ENCODE measurements around the gene SPHKAP.
A peak's percentile ranks its signal among the peaks of the same experiment; 100 is the strongest.

SPHKAP gene

GRCh38 chr2:228037915-228038314 is 143.6 kb downstream of the SPHKAP start:
- TF ChIP-seq CTCF (IDR thresholded peaks at IDR 0.05; ENCODE audit: insufficient read depth, low read depth, low read length, missing control alignments) = no peak
- H3K4me3 ChIP-seq (ENCODE audit: low read length) = no peak overlapping the region
- DNase-seq (ENCODE audit: low read depth) = no peak

DNA sequence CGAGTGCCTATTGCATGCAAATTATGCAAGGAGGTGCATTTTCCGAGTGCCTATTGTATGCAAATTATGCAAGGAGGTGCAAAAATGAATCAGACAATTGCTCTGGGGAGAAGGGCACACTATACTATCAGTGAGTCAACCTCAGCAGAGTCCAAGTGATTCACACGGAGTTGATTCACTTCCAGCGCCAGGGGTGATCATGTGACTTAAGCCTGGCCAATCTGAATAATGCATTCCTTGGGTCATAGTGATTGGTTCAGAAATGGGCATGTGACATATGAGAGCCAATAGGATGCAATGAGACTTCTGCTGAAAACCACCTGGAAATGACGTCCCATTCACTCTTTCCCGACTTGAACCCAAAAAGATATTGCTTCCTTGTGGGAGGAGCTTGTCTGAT is 157.9 kb downstream of the SPHKAP start:
- no peak overlapping the region for H3K4me3 ChIP-seq (ENCODE audit: low read length)
- DNase-seq (ENCODE audit: low read depth) = peak; percentile 32
- TF ChIP-seq CTCF (IDR thresholded peaks at IDR 0.05; ENCODE audit: insufficient read depth, low read depth, low read length, missing control alignments) = no peak

DNA sequence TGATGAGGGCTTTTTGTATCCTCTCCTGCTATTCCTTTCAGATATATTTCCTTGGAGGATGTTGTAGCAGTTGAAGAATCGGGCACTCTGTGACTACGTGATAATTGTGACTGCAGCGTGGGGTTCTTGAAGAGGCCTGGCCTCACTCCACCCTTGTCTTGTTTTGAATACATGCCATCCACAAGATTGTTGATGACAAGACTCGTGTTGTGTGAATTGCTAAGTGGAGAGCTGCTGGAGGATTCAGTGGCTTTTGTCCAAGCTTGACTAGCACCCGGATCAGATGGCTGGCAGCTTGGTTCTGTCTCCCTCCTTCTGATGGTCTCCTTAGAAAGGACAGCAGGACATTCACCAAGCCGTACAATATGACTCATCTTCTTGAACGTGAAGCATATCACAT is 163.2 kb downstream of the SPHKAP start:
- H3K4me3 ChIP-seq (ENCODE audit: low read length) = no peak overlapping the region
- DNase-seq (ENCODE audit: low read depth) = no peak
- no peak for TF ChIP-seq CTCF (IDR thresholded peaks at IDR 0.05; ENCODE audit: insufficient read depth, low read depth, low read length, missing control alignments)

GRCh38 chr2:228017784-228018183 is 163.7 kb downstream of the SPHKAP start:
- TF ChIP-seq CTCF (IDR thresholded peaks at IDR 0.05; ENCODE audit: insufficient read depth, low read depth, low read length, missing control alignments) = no peak
- no peak for DNase-seq (ENCODE audit: low read depth)
- H3K4me3 ChIP-seq (ENCODE audit: low read length) = no peak overlapping the region

DNA sequence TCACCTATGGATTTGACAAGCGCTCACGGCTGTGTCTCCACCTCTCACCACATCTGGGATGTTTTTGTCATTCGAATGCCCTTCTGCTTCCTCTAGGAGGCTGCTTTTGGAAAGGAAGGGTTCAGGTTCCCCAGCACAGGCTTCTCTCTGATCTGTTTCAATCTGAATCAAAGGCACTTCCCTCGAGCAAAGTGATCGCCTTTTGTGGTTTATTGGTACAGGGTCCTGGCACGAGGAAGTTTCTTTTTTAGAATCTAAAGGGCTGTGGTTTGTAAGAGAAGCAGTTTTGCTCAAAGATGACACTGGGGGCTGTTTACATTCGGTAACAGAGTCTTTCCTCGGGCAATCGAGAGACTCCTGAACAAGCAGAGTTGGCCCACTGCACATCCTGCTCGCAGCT is 165.1 kb downstream of the SPHKAP start:
- H3K4me3 ChIP-seq (ENCODE audit: low read length) = no peak overlapping the region
- TF ChIP-seq CTCF (IDR thresholded peaks at IDR 0.05; ENCODE audit: insufficient read depth, low read depth, low read length, missing control alignments) = no peak
- no peak for DNase-seq (ENCODE audit: low read depth)

GRCh38 chr2:228015741-228016140 is 165.7 kb downstream of the SPHKAP start:
- no peak overlapping the region for H3K4me3 ChIP-seq (ENCODE audit: low read length)
- no peak for TF ChIP-seq CTCF (IDR thresholded peaks at IDR 0.05; ENCODE audit: insufficient read depth, low read depth, low read length, missing control alignments)
- no peak for DNase-seq (ENCODE audit: low read depth)

GRCh38 chr2:227996366-227996765 is 185.1 kb downstream of the SPHKAP start:
- no peak for DNase-seq (ENCODE audit: low read depth)
- TF ChIP-seq CTCF (IDR thresholded peaks at IDR 0.05; ENCODE audit: insufficient read depth, low read depth, low read length, missing control alignments) = no peak
- no peak overlapping the region for H3K4me3 ChIP-seq (ENCODE audit: low read length)

All from epithelial cell of esophagus (primary cell).